HEK293T (cell line): Measurements from ENCODE around the gene SRGAP2C.
"Not testable (repeated sequence)": the region's sequence is repeated elsewhere in the genome, so short reads cannot be mapped to it uniquely, and the experiment has no call there.

ENCODE experiments used
- ELF4 ChIP-seq: fragments of 450-650 bp; IDR thresholded peaks from 2 replicates; pipeline ENCODE4 v1.6.1; 2017; ENCODE audit warnings: antibody characterized with exemption
- FOXA1 ChIP-seq: fragments of 450-650 bp; IDR thresholded peaks from 2 replicates; pipeline ENCODE4 v1.6.1; 2016; ENCODE audit warnings: mild to moderate bottlenecking
- FOXK2 ChIP-seq: fragments of 450-650 bp; IDR thresholded peaks from 2 replicates; pipeline ENCODE4 v1.6.1; 2016; ENCODE audit warnings: mild to moderate bottlenecking
- HDGF ChIP-seq: fragments of 450-650 bp; IDR thresholded peaks from 2 replicates; pipeline ENCODE4 v1.6.1; 2017; ENCODE audit warnings: antibody characterized with exemption, borderline replicate concordance
- L3MBTL2 ChIP-seq: fragments of 450-650 bp; conservative IDR thresholded peaks from 2 replicates; pipeline ENCODE4 v1.6.1; 2016; ENCODE audit warnings: mild to moderate bottlenecking
- LEF1 ChIP-seq: fragments of 450-650 bp; IDR thresholded peaks from 2 replicates; pipeline ENCODE4 v1.6.1; 2017; ENCODE audit warnings: mild to moderate bottlenecking, borderline replicate concordance
- SP1 ChIP-seq: fragments of 450-650 bp; IDR thresholded peaks from 2 replicates; pipeline ENCODE4 v1.6.1; 2017
- SUZ12 ChIP-seq: fragments of 450-650 bp; IDR thresholded peaks from 2 replicates; pipeline ENCODE4 v1.6.1; 2016; ENCODE audit warnings: mild to moderate bottlenecking

DNA sequence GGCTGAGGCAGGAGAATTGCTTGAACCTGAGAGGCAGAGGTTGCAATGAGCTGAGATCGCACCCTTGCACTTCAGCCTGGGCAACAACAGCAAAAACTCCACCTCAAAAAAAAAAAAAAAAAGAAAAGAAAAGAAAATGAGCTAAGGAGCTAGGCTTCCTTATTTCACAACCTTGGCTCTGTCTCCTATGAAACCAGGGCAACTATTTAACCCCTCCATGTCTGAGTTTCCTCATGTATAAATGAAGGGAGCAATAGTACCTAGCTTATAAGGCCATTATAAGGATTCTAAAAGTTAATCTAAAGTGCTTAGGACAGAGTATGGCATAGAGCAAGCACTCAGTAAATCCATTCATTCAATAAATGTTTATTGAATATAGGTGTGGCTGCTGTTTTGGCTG lies 33.5 kb upstream of the SRGAP2C start:
- TF ChIP-seq L3MBTL2, LEF1, HDGF, FOXA1, ELF4, FOXK2, SP1, SUZ12: not testable (repeated sequence)
